Heart left ventricle (tissue), 13 donors: Measurements from ENCODE around the gene OAT.

Experiments
- POLR2A ChIP-seq, 2 donors: fragments of 450-650 bp; IDR thresholded peaks; one replicate each; pipeline ENCODE4 v1.6.1; 2017; ENCODE audit warnings: antibody characterized with exemption in 2 of 2, mild to moderate bottlenecking in 2 of 2, moderate library complexity in 2 of 2
- TF ChIP-seq, protein P1 (sequence below), 12 donors: fragments of 200-600 bp; sonication (generic) in 4 of 12; IDR thresholded peaks; one replicate each; pipeline versions ENCODE4 v1.5.0 to v1.8.0; 2018 to 2022; ENCODE audit warnings: antibody characterized with exemption in 12 of 12, mild to moderate bottlenecking in 5 of 12
- donor health status: ischemic (EF 13 %, LVEDD 7.1; RV severe dilation, severe dysfunction).
- donor health status: DM: no; HTN: yes; CAD: no.
- donor health status: DM: no; HTN: no; CAD: no.
- donor health status: ischemic (EF 25% LVEDD 6.9; RV normal size, moderate dysfunction).
- donor health status: ischemic (EF 25% LVEDD 5.7; RV mildly dilated, moderate dysfunction).
- donor health status: ischemic (EF 35%, LVEDD 5.7; RV mildly dilated, moderate dysfunction).
- donor health status: nonischemic (EF 11% LVEDD 7.7; RV severe dilation, severe dysfunction).
- donor health status: DM: yes; HTN: yes; CAD: no.
- donor health status: PGD.
- donor health status: ischemic (EF 29% LVEDD 5.4; RV normal size, mild dysfunction).
- donor health status: nonischemic (EF 23%, LVEDD 6.1; RV moderate dilation, normal function).

DNA sequence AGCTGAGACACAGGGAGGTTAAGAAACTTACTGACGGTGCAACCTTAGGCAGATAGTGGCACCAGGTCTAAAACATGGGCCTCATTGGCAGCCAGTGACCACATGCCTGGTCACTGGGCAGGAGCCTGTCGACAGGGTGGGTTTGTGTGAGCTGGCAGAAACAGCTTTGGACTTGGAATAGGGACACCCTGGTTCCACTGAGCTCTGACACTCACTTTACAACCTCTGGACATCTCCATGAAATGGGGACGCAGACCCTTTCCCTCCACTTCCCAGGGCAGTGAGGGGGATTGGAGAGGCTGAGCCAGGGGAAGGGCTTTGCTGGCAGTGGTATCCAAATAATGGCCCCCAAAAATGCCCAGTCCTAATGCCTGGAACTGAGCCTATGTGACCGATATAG is 49.7 kb downstream of the OAT start:
- TF ChIP-seq, protein P1, sequence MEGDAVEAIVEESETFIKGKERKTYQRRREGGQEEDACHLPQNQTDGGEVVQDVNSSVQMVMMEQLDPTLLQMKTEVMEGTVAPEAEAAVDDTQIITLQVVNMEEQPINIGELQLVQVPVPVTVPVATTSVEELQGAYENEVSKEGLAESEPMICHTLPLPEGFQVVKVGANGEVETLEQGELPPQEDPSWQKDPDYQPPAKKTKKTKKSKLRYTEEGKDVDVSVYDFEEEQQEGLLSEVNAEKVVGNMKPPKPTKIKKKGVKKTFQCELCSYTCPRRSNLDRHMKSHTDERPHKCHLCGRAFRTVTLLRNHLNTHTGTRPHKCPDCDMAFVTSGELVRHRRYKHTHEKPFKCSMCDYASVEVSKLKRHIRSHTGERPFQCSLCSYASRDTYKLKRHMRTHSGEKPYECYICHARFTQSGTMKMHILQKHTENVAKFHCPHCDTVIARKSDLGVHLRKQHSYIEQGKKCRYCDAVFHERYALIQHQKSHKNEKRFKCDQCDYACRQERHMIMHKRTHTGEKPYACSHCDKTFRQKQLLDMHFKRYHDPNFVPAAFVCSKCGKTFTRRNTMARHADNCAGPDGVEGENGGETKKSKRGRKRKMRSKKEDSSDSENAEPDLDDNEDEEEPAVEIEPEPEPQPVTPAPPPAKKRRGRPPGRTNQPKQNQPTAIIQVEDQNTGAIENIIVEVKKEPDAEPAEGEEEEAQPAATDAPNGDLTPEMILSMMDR (IDR thresholded peaks at IDR 0.05), result no peak
- TF ChIP-seq POLR2A (IDR thresholded peaks at IDR 0.05), result no peak
